Fibroblast of skin of scalp (primary cell): Measurements from ENCODE around the gene RERG.

Experiments used
- DNase-seq: peaks from one replicate; pipeline ENCODE4 v3.0.0-alpha.2; 2013

The RERG gene

DNA sequence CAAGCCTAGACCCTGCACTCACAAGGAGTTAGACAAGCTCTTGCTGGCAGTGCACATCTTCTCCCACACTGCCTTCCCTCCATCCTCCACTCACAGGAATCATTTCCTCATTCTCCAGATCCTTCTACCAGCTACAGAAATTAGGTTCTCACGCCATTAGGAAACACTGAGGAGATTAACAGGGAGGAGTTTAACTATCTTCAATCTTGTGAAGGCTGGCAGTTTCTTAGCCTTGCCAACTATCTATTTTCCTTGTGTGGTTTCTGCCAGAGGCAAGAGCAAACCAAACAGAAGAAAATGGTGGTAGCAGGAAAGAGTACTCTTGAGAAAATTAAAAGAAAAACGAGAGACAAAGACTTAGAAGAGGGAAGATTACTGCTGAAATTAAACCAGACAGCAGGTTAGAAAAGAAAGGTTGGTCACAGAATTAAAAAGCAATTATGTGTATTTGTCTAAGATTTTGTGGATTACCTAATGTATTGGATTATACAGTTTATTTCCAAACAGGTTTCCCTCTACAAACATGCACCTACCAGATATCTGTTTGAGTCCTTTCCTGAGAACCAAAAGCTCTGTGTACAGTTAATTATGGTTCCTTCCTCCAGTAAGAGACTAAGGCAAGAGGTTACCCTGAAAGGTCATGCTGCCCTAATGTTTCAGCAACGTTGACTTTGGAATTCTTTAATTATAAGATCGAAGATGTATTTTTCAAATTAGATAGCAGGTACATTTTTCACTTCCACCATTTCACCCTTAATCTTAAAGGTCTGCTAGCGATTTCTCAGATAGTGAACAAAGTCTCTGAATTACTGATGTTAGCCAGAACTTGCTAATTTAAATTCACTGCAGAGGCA lies 5.0 kb downstream of the RERG start:
- no peak for DNase-seq

DNA sequence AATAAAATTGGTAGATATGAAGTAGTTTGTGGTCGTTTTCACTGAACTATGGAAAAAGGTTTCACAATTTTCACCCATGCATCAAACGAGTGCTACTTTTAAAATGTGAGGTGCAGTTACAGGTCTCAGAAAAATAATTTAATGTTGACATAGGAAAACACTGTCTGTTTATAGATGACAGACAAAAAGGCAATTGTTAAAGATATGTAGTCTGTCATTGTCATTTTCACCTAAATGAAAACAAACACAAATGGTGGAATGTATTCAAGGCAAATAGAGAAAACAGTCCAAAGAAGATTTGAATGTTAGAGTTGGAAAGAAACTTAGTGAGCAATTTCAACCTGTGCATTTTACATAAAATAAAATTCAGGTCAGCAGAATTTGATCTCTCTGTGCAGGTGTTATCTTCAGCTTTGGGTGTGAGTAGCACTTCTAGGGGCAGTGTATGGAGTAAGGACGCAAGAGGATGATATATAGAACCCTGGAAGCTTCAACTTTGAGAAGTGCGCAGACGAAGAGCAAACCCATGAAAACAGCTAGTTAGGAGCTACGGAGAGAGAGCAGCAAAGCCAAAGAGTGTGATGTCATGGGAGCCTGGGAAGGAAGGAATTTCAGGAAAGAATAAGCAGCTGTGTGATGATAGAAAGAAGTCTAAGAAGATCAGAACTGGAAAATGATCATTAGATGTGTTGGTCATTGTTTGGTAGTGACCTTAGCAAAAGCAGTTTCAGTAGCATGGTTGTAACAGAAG lies 6.2 kb downstream of the RERG start:
- no peak for DNase-seq

DNA sequence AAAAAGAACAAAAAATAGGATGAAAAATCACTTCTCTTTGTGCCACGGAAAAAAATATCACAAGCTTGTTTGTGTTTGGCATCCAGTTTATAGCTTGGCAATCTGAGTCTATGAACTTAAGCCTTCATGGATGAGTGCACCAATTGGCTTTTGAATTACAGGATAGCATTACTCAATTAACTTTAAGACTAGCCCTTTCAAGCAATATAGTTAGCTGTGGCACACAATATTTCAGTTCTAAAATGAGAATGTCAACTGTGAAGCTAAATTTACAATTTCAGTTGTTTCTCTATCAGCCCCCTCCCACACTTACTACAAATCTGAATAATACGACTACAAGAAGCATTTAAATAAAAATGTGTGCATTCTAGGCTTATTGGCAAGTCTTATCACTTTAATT lies 8.3 kb downstream of the RERG start:
- DNase-seq, result no peak

GRCh38 chr12:15209782-15210181 lies 11.4 kb downstream of the RERG start:
- peak; percentile 92 for DNase-seq

DNA sequence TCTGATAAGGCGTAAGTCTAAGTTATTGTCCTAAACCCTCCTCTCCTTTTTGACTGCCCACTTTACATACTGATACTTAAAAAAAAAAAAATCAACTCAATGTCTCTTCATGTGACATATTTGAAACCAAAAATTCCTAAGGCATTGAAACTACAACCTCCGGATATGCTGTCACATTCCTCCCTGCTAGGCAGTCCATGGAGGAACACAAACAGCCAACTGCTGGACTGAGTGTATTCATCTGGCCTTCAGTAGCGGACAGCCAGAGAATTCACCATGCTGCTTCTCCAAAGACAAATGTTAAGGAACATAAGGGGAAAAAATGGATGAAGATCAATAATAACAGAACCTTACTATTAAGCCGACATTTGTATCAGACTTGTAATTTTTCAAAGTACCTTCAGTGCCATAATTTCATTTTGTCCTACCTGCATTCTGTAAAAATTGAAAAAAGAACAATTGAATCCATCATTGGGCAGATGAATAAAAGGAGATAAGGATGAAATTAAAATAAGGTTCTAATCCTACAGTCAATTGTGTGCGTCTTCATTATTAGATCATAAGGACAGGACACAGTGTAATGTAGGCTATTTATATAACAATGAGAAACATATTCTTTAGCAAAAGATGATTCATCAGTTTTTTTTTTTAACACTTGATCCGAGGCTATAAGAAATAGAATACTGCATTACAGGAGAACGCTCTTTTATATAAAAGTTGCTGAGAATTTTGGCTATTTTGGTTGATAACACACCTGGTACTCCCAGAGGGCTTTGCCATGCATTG lies 12.2 kb downstream of the RERG start:
- peak; percentile 83 for DNase-seq

- peak; percentile 51 for DNase-seq
Observed at GRCh38 chr12:15208140-15208539, 13.1 kb downstream of the RERG start.

- no peak for DNase-seq
Observed at GRCh38 chr12:15206831-15207389, 14.3 kb downstream of the RERG start.

GRCh38 chr12:15206338-15206737 lies 14.9 kb downstream of the RERG start:
- DNase-seq, result no peak

- DNase-seq, result no peak
Observed at GRCh38 chr12:15205341-15206010, 15.7 kb downstream of the RERG start.

DNA sequence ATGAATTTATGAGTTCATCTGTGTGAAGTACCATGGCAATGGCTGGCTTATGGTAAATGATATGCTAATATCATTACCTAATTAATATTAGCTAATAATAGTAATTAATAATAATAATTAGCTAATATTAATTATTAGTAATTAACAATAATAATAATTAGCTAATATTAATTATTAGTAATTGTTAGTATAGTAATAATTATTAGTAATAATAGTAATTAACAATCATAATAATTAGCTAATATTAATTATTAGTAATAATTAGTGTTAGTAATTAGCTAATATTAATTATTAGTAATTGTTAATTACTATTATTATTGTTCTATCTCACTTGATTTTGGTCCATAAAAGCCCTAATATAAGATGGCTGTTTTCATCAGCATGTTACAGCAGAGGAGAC lies 19.8 kb downstream of the RERG start:
- DNase-seq, result no peak

- DNase-seq, result peak; percentile 26
Observed at GRCh38 chr12:15201056-15201455, 20.2 kb downstream of the RERG start.

GRCh38 chr12:15200641-15201040 lies 20.6 kb downstream of the RERG start:
- peak; percentile 89 for DNase-seq

DNA sequence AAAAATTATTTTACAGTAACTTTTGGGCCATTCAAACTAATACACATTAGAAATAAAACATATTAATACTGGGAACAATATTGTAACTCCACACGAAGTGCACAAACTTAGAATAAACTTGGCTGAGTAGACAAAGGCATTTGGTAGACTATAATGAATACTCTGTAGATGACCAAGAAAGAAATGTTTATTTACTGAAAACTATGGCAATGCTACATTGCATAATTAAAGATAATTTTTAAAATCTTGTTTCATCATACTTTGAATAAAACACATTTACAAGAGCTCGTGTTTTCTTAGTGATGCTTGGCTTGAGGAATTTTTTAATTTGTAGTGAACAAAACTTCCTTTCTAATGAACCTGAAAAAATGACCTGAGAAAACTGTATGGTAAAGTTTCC lies 21.3 kb downstream of the RERG start:
- DNase-seq, result no peak

DNA sequence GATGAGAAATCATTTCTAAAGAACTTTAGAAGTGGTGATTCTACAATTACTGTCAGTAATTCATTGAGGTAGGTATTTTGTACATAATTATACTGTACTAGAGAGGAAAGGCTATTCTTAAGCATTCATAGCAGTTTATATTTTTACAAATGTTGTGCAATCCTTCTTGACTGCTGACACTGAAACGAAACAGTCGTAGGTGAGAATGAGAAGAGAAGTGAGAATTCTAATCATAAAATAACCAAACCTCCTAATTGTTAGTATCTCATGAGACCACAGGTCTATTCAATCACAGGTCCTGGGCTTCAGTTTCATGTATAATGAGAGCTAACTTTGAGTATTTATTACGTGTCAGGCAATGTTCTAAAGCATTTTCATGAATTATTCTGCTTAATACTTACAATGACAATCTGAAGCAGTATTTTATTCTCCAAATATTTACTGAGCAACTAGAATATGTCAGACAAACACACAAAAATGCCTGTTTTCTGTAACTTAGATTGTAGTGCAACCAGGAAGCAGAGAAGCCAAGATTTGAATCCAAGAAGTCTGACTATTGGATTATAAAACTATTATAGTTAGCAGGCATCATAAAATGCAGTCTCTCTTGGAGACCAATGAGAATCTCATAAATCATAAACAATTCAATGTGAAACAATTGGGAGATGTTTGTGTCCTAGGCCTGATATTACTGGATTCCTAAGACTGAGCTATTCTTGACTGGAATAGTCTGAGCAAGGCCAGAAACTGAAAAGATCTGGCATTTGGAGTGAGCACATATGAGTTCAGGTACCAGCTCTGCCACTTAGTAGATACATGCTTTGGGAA lies 24.3 kb downstream of the RERG start:
- DNase-seq, result no peak

- no peak for DNase-seq
Observed at GRCh38 chr12:15196221-15196620, 25.0 kb downstream of the RERG start.

- DNase-seq, result no peak
Observed at GRCh38 chr12:15194456-15195368, 26.5 kb downstream of the RERG start.

DNA sequence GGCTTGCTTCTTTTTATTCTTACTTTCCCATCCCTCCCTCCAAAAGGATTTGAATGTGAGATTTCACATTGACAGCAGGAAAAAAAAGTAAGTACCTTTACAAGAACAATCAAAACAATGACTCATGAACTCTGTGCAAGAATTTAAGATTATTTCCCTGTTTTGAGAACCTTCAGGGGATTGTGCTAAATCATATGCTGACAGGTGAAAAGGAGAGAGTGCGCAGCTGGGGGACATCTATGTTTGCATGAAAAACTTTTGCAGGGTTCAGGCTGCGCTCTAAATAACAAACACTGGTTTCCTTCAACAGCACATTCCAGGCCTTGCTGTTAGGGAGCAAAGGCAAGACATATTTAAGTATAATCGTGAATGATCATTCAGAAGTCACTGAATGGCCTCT lies 27.3 kb downstream of the RERG start:
- no peak for DNase-seq

DNA sequence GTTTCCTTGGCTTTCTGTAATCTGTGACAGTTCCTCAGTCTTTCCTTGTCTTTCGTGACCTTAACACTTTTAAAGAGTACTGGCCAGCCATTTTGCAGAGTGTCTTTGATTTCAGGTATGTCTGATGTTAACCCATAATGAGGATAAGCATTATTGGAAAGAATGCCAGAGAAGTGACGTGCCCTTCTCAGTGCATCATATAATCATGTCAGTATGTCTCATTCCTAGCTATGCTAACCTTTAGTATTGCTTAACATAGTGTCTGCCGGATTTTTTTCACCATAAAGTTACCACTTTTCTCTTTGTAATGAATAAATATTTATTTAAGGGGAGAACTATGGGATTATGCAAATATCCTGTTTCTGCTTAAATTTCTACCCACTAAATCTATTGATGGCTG lies 28.5 kb downstream of the RERG start:
- DNase-seq, result peak; percentile 17

- no peak for DNase-seq
Observed at GRCh38 chr12:15188127-15188526, 33.1 kb downstream of the RERG start.

DNA sequence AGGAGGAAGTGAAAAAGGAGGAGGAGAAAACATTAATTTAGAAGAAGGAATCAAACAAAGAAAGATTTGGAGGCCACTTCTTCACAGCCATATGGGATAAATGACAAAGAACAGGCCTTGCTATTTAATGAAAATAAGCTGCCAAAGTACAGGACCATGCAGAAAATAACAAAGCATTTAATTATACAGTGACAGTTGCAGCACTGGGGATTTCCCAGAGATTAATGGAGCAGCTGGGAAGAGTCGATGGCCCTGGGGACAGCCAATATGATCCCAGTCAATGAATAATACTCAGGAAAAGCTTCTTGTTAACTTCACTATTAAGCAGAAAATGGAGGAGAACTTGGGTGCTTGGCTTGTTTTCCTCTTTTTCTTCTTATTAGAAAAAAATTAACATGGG lies 34.6 kb downstream of the RERG start:
- no peak for DNase-seq
